Dedifferentiated amniotic fluid mesenchymal stem cell (primary cell): ENCODE data around the gene KYAT1.

Source experiments
- DNase-seq: peaks from one replicate; pipeline ENCODE4 v3.0.0-alpha.2; 2016; ENCODE audit errors: extremely low spot score

KYAT1 gene

DNA sequence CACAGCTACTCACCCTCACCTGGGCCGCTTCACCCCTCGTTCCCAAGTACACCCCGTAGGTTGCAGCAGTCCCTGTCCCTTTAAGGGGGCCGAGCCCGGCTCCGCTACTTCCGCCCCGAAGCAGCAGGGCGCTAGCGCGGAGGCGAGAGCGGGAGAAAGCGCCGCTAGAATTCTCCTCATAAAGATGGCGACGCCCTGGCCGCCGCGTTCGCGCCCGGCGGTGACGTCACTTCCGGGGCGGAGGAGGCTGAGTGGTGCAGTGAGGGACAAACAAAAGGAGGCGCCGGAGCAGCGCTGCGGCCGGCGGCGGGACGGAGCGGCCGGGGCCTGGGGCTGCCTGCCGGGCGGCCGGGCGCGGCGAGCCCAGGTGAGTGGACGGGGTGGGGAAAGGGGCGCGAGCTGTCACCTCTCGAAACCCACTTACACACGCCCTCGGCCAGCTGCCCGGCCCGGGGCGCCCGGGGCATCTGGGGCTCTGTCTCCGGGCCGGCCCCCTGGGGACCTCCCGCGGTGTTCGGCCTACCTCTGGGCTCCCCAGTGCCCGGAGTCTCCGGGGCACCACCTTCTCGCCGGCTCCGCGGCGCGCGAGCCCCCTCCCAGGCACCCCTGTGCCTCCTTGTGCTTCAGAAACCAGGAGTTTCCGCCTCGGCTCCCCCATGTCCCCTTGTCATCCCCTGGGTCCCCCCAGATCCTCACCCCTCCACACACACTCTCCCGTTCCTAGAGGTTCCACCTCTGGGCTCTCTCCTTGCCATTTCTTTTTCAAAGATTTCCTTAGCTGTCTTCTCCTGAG, at the start of gene KYAT1, which contains the start of gene LRRC8A:
Gene KYAT1, minus strand, starts transcription at position 67 of the 793 bp plus-strand sequence. CDS start 36,545 bp downstream, outside the sequence.
Gene LRRC8A, plus strand, starts transcription at position 250 of the 793 bp plus-strand sequence. CDS start 25,032 bp downstream, outside the sequence.
- DNase-seq, result peak; percentile 94

DNA sequence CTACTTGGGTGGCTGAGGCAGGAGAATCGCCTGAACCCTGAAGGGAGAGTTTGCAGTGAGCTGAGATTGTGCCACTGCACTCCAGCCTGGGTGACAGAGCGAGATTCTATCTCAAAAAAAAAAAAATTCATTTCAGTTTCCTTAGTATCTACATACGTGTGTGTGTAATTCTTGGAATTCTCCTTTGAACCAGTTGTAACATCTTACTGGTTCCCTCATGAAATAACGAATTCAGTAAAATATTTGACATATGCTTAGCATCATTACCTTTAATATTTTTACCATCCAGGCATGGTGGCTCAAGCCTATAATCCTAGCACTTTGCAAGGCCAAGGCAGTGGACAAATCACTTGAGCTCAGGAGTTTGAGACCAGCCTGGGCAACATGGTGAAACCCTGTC, 47.8 kb upstream of the KYAT1 start:
- no peak for DNase-seq

GRCh38 chr9:128928624-128929023, 46.9 kb upstream of the KYAT1 start:
- DNase-seq, result no peak

GRCh38 chr9:128927731-128928411, 46.1 kb upstream of the KYAT1 start:
- DNase-seq, result no peak

DNA sequence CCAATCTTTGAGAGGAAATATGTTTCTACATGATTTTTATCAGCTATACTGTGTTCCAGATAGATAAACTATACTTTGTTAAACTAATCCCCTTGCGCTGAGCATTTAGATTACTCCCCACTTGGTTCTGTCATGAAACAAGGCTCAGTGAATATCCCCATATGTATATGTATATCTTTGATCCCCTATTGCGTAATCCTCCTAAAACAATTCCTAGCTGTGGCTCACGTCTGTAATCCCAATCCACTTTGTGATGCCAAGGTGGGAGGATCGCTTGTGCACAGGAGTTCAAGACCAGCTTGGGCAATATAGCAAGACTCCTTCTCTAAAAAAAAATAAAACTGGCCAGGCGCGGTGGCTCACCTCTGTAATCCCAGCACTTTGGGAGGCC, 41.7 kb upstream of the KYAT1 start:
- DNase-seq, result no peak

DNA sequence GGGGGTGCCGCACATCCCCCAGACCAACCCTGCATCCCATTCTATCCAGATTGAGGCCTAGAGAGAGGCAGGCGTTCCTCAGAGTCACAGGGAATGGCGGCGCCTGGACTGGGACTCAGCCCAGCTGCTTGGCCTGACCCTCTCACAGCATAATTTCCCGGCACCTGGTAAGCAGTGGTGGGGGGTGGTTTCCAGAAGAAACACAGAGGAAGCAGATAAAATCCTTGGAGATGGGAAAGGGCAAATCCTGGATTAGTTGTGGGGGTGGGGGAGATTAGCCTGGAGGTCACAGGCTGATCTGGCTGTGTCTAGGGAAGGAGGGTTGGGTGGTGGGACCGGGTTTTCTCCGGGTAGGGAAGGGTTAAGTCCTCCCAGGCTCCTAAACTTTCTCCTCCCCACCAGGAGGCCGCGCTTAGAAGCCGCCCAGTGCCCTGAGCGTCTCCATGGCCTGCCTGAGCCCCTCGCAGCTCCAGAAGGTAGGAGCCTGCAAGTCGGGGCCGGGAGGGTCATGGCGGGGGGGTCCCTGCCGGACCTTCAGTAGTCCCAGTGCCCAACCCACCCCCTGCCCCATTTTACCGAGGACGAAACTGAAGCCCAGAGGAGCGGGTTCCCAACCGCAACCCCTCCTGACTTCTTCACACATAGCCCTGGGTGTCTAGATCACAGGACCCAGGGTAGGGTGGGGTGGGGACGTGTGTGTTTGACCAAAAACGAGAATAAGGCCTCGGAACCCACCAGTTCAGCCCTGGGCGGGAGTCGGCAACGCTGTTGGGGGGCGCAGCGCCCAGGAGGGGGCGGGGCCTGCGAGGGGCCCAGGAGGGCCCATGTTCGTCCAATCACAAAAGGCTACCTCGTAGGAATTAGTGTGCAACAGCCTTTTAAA, 40.4 kb upstream of the KYAT1 start:
- DNase-seq, result no peak

GRCh38 chr9:128920381-128921058, 38.8 kb upstream of the KYAT1 start, which contains the start of gene PHYHD1:
TSS of gene PHYHD1 (plus strand) at chr9:128920982. CDS start at chr9:128922324, 1,342 bp downstream.
- DNase-seq, result no peak

GRCh38 chr9:128919402-128920089, 37.8 kb upstream of the KYAT1 start:
- no peak for DNase-seq

- no peak for DNase-seq
These were observed 37.2 kb upstream of the KYAT1 start for GRCh38 chr9:128918921-128919320.

DNA sequence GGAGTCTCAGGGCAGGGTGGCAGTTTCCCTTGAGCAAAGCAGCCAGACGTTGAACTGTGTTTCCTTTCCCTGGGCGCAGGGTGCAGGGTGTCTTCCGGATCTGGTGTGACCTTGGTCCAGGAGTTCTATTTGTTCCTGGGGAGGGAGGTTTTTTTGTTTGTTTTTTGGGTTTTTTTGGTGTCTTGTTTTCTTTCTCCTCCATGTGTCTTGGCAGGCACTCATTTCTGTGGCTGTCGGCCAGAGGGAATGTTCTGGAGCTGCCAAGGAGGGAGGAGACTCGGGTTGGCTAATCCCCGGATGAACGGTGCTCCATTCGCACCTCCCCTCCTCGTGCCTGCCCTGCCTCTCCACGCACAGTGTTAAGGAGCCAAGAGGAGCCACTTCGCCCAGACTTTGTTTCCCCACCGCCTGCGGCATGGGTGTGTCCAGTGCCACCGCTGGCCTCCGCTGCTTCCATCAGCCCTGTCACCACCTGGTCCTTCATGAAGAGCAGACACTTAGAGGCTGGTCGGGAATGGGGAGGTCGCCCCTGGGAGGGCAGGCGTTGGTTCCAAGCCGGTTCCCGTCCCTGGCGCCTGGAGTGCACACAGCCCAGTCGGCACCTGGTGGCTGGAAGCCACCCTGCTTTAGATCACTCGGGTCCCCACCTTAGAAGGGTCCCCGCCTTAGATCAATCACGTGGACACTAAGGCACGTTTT, 35.5 kb upstream of the KYAT1 start:
- DNase-seq, result no peak

- no peak for DNase-seq
These were observed 35.0 kb upstream of the KYAT1 start for GRCh38 chr9:128916745-128917144.

GRCh38 chr9:128916204-128916603, 34.5 kb upstream of the KYAT1 start:
- no peak for DNase-seq

- DNase-seq, result no peak
These were observed 32.4 kb upstream of the KYAT1 start for GRCh38 chr9:128913995-128914772.

GRCh38 chr9:128913048-128913900, 31.5 kb upstream of the KYAT1 start:
- DNase-seq, result no peak

DNA sequence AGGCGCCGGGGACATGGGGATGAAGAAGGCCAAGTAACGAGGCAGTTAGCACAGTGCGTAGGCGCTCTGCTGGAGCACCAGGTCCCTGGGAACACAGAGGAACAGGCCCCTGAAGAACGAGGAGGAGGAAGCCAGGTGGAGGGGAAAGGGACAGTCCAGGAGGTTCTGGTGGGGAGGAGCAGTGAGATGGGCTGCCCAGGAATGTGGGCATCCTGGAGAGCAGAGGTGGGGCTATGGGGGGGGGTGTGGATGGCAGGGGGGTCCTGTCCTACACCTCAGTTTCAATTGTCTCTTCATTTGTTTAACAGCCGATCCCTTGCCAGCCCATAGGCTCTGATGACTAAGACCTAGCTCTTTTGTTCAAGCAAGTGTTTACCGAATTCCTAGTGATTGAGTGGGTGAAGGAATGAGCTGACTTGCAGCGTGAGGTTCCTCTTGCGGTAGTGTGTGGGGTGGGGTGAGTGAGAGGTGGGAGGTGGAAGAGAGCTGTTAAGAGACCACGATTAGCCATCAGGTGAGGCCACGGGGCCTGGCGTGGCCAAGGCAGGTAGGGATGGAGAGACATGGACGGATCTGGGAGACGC, 30.6 kb upstream of the KYAT1 start:
- peak; percentile 41 for DNase-seq

DNA sequence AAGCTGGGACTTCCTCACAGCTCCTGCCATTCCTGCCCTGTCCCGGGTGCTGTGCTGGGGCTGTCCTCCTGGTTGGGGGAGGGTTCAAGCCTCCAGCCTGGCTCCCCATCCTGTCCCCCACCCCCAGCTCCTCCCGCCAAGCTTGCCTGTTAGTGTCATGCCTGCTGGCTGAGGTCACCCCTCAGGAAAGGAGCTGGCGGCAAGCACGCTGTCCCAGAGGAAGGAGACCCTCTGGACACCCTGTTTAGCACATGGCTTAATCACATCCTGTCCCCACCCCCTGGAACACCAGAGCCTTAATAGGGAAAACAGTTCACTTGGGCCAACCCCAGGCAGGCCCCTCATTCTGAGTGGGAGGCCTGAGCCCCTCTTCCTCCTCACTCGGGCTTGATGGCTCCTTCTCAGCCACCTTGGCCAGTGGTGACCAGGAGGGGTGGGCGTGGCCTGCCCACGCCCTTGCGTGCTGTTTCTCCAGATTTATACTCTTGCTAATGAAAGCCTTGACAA, 29.8 kb upstream of the KYAT1 start:
- no peak for DNase-seq

- DNase-seq, result no peak
These were observed 29.2 kb upstream of the KYAT1 start for GRCh38 chr9:128910906-128911305.

GRCh38 chr9:128909859-128910258, 28.1 kb upstream of the KYAT1 start:
- DNase-seq, result no peak
